LNCAP (cell line): ENCODE measurements around the gene ENDOU.

ENCODE experiments used
- CTCF ChIP-seq: fragments of 450-650 bp; IDR thresholded peaks from 2 replicates; pipeline ENCODE4 v1.5.1; 2017; ENCODE audit warnings: mild to moderate bottlenecking

Gene ENDOU

GRCh38 chr12:47705566-47706425 is 19.5 kb downstream of the ENDOU start, which contains the start of gene RPAP3:
TSS of gene RPAP3 (minus strand) at chr12:47706030. CDS start at chr12:47702840, 3,190 bp downstream.
- TF ChIP-seq CTCF = peak; percentile 71

GRCh38 chr12:47705229-47705565 is 20.1 kb downstream of the ENDOU start:
- no peak for TF ChIP-seq CTCF

- no peak for TF ChIP-seq CTCF
These were observed 20.6 kb downstream of the ENDOU start for GRCh38 chr12:47704719-47705118.

GRCh38 chr12:47700263-47700662 is 25.0 kb downstream of the ENDOU start:
- TF ChIP-seq CTCF = no peak

GRCh38 chr12:47698631-47699030 is 26.7 kb downstream of the ENDOU start:
- TF ChIP-seq CTCF = no peak

GRCh38 chr12:47698055-47698454 is 27.2 kb downstream of the ENDOU start:
- no peak for TF ChIP-seq CTCF

- no peak for TF ChIP-seq CTCF
These were observed 36.1 kb downstream of the ENDOU start for GRCh38 chr12:47689215-47689614.
